DMS153 (cell line): ENCODE results near the gene RAB3IP.

ENCODE experiments used
- DNase-seq: peaks from one replicate; lab custom pipeline; 2025; lab: John Stamatoyannopoulos, UW

The RAB3IP gene

GRCh38 chr12:69738351-69739286 is at the start of gene RAB3IP:
TSS of gene RAB3IP (plus strand) at chr12:69738860. CDS start at chr12:69755409, 16,549 bp downstream.
- peak; percentile 79 for DNase-seq

GRCh38 chr12:69689638-69690037 is 49.0 kb upstream of the RAB3IP start:
- no peak for DNase-seq

GRCh38 chr12:69694123-69694522 is 44.5 kb upstream of the RAB3IP start:
- DNase-seq = no peak

- DNase-seq = no peak
These were observed 40.6 kb upstream of the RAB3IP start for GRCh38 chr12:69698054-69698453.

- peak; percentile 95 for DNase-seq
These were observed 39.7 kb upstream of the RAB3IP start, which contains the start of gene BEST3 for GRCh38 chr12:69698769-69699540. TSS of gene BEST3 (minus strand) at chr12:69699303. CDS start at chr12:69697798, 1,505 bp downstream.

GRCh38 chr12:69701826-69702225 is 36.8 kb upstream of the RAB3IP start:
- no peak for DNase-seq

GRCh38 chr12:69703146-69703642 is 35.5 kb upstream of the RAB3IP start:
- DNase-seq = peak; percentile 29

- no peak for DNase-seq
These were observed 34.3 kb upstream of the RAB3IP start for GRCh38 chr12:69704357-69704756.

- no peak for DNase-seq
These were observed 30.0 kb upstream of the RAB3IP start for GRCh38 chr12:69708649-69709048.

GRCh38 chr12:69712826-69713225 is 25.8 kb upstream of the RAB3IP start:
- no peak for DNase-seq

- no peak for DNase-seq
These were observed 24.1 kb upstream of the RAB3IP start for GRCh38 chr12:69714542-69714941.

- peak; percentile 23 for DNase-seq
These were observed 19.0 kb upstream of the RAB3IP start for GRCh38 chr12:69719336-69720316.

GRCh38 chr12:69720750-69721149 is 17.9 kb upstream of the RAB3IP start:
- DNase-seq = no peak

- no peak for DNase-seq
These were observed 11.7 kb upstream of the RAB3IP start for GRCh38 chr12:69726922-69727321.

GRCh38 chr12:69732088-69732487 is 6.6 kb upstream of the RAB3IP start:
- no peak for DNase-seq

- no peak for DNase-seq
These were observed 5.0 kb upstream of the RAB3IP start for GRCh38 chr12:69733638-69734037.

- DNase-seq = peak; percentile 27
These were observed 879 bp downstream of the RAB3IP start for GRCh38 chr12:69739287-69740191.

GRCh38 chr12:69744109-69744508 is 5.4 kb downstream of the RAB3IP start:
- no peak for DNase-seq

GRCh38 chr12:69751476-69751875 is 12.8 kb downstream of the RAB3IP start:
- DNase-seq = no peak

- DNase-seq = no peak
These were observed 16.6 kb downstream of the RAB3IP start for GRCh38 chr12:69755302-69755701.
